SK-N-SH (cell line): Measurements from ENCODE around the gene LTF. TPM values are rescaled to one million over a fixed set of nuclear protein-coding genes. Genes with fewer than 3 reads are reported as not detected.
"Not testable (repeated sequence)": the region's sequence is repeated elsewhere in the genome, so short reads cannot be mapped to it uniquely, and the experiment has no call there.

Source experiments
- CTCF ChIA-PET: fragments of 300-600, 350-600 bp; formaldehyde crosslinking; extraction: SDS; loops from one replicate; lab custom pipeline; 2021; lab: Yijun Ruan, JAX
- POLR2A ChIA-PET: fragments of 350-600 bp; sonication (Branson Sonifier 250); formaldehyde crosslinking; extraction: SDS; loops from one replicate; lab custom pipeline; 2020; ENCODE audit warnings: antibody characterized with exemption, inconsistent platforms; lab: Yijun Ruan, JAX
- DNase-seq: peaks from one replicate; pipeline ENCODE4 v3.0.0; 2012
- H2AFZ ChIP-seq: fragments of 200-600 bp; sonication (generic); 2 replicates; pipeline ENCODE4 v1.8.1; 2016; ENCODE audit warnings: antibody characterized with exemption, mild to moderate bottlenecking, low read depth
- H3F3A ChIP-seq: fragments of 200-600 bp; sonication (generic); replicated peaks from 2 replicates; pipeline ENCODE3; 2016; ENCODE audit warnings: antibody characterized with exemption, mild to moderate bottlenecking; ENCODE audit not compliant: insufficient read depth
- H3K27ac ChIP-seq, 2 experiments: fragments of 200-500 bp in 1 of 2; fragments of 200-600 bp in 1 of 2; sonication (Bioruptor generic) in 1 of 2; sonication (generic), shearing (Covaris generic) in 1 of 2; 2 replicates each; pipeline versions ENCODE4 v1.5.1 to v1.6.1; 2014 to 2016; ENCODE audit warnings: low read depth in 2 of 2, inconsistent platforms in 1 of 2, low read length in 1 of 2, mild to moderate bottlenecking in 1 of 2, mixed read lengths in 1 of 2
- H3K27me3 ChIP-seq: fragments of 200-600 bp; sonication (generic), shearing (Covaris generic); 2 replicates; pipeline ENCODE4 v1.6.1; 2016; ENCODE audit warnings: mixed run types; ENCODE audit not compliant: insufficient read depth
- H3K36me3 ChIP-seq, 2 experiments: fragments of 200-500 bp in 1 of 2; fragments of 200-600 bp in 1 of 2; sonication (Bioruptor generic) in 1 of 2; sonication (generic) in 1 of 2; replicated peaks in 1 of 2; 2 replicates each; pipeline versions ENCODE3 to v1.5.1; 2014 to 2016; ENCODE audit warnings: low read length in 1 of 2, mild to moderate bottlenecking in 1 of 2; ENCODE audit not compliant: insufficient read depth in 2 of 2, control insufficient read depth in 1 of 2
- H3K4me1 ChIP-seq, 2 experiments: fragments of 200-500 bp in 1 of 2; fragments of 200-600 bp in 1 of 2; sonication (Bioruptor generic) in 1 of 2; sonication (generic), shearing (Covaris generic) in 1 of 2; 2 replicates each; pipeline versions ENCODE4 v1.5.1 to v1.6.1; 2014 to 2016; ENCODE audit warnings: low read depth in 1 of 2, low read length in 1 of 2, mixed run types in 1 of 2; ENCODE audit not compliant: insufficient read depth in 2 of 2, control insufficient read depth in 1 of 2
- H3K4me2 ChIP-seq: fragments of 200-600 bp; sonication (generic), shearing (Covaris generic); 2 replicates; pipeline ENCODE4 v1.6.1; 2017; ENCODE audit warnings: mixed run types
- H3K4me3 ChIP-seq, 2 experiments: fragments of 200-500 bp in 1 of 2; fragments of 200-600 bp in 1 of 2; sonication (Bioruptor generic) in 1 of 2; sonication (generic), shearing (Covaris generic) in 1 of 2; 2 replicates each; pipeline versions ENCODE4 v1.5.1 to v1.8.1; 2014 to 2016; ENCODE audit warnings: low read depth in 2 of 2, inconsistent platforms in 1 of 2, low read length in 1 of 2, mild to moderate bottlenecking in 1 of 2, mixed read lengths in 1 of 2, moderate library complexity in 1 of 2
- H3K79me2 ChIP-seq: fragments of 200-600 bp; sonication (generic); 2 replicates; pipeline ENCODE4 v1.8.1; 2017; ENCODE audit warnings: mild to moderate bottlenecking; ENCODE audit not compliant: insufficient read depth
- H3K9ac ChIP-seq: fragments of 200-600 bp; sonication (generic); 2 replicates; pipeline ENCODE4 v1.6.1; 2017; ENCODE audit warnings: mixed run types
- H3K9me2 ChIP-seq: fragments of 200-600 bp; sonication (generic); 2 replicates; pipeline ENCODE4 v1.6.1; 2017; ENCODE audit warnings: mixed run types
- H3K9me3 ChIP-seq: fragments of 200-600 bp; sonication (generic); 2 replicates; pipeline ENCODE4 v1.6.1; 2017; ENCODE audit warnings: mixed run types, mild to moderate bottlenecking, moderate library complexity
- H4K20me1 ChIP-seq: fragments of 200-600 bp; sonication (generic); 2 replicates; pipeline ENCODE4 v1.6.1; 2017; ENCODE audit warnings: mild to moderate bottlenecking, mixed run types; ENCODE audit not compliant: insufficient read depth
- CTCF ChIP-seq: fragments of 200-600 bp; sonication (generic); IDR thresholded peaks from 2 replicates; pipeline ENCODE4 v1.6.1; 2017; ENCODE audit warnings: antibody characterized with exemption, mild to moderate bottlenecking, moderate library complexity
- FOXJ3 ChIP-seq: sonication (generic); formaldehyde crosslinking; IDR thresholded peaks from 2 replicates; pipeline ENCODE4 v1.5.1; 2020; ENCODE audit warnings: mild to moderate bottlenecking, missing genetic modification reagents
- MXI1 ChIP-seq: IDR thresholded peaks from 2 replicates; pipeline ENCODE4 v1.6.1; 2012; ENCODE audit warnings: mild to moderate bottlenecking, low read depth, low read length, improper control_type of control experiment
- NRF1 ChIP-seq: IDR thresholded peaks from 2 replicates; pipeline ENCODE4 v1.6.1; 2012; ENCODE audit warnings: low read depth, mild to moderate bottlenecking, low read length
- RAD21 ChIP-seq: IDR thresholded peaks from 2 replicates; pipeline ENCODE4 v1.6.1; 2012; ENCODE audit warnings: mild to moderate bottlenecking, low read length
- SMC3 ChIP-seq: IDR thresholded peaks from 2 replicates; pipeline ENCODE4 v1.6.1; 2012; ENCODE audit warnings: low read depth, low read length, improper control_type of control experiment
- TAF1 ChIP-seq: IDR thresholded peaks from 2 replicates; pipeline ENCODE4 v1.6.1; 2012; ENCODE audit warnings: low read depth, mild to moderate bottlenecking, low read length, moderate library complexity, borderline replicate concordance
- TCF12 ChIP-seq: IDR thresholded peaks from 2 replicates; pipeline ENCODE4 v1.4.0; 2012
- WGBS: methylation state at CpG from one replicate; pipeline ENCODE4 v1.1.6; 2017; ENCODE audit warnings: low lambda C conversion rate; 5-methylcytosine and 5-hydroxymethylcytosine counted together
- polyA plus RNA-seq, 3 experiments: library from polyadenylated mRNA; depleted of rRNA; stranded (reverse); fragments of >200 nt; gene quantifications; 2 replicates each; pipeline ENCODE4 v1.2.3, GENCODE V29; 2012

The LTF gene
- polyA plus RNA-seq, 1 of the 3 experiments (the other 2 are of a cell fraction) = not detected

DNA sequence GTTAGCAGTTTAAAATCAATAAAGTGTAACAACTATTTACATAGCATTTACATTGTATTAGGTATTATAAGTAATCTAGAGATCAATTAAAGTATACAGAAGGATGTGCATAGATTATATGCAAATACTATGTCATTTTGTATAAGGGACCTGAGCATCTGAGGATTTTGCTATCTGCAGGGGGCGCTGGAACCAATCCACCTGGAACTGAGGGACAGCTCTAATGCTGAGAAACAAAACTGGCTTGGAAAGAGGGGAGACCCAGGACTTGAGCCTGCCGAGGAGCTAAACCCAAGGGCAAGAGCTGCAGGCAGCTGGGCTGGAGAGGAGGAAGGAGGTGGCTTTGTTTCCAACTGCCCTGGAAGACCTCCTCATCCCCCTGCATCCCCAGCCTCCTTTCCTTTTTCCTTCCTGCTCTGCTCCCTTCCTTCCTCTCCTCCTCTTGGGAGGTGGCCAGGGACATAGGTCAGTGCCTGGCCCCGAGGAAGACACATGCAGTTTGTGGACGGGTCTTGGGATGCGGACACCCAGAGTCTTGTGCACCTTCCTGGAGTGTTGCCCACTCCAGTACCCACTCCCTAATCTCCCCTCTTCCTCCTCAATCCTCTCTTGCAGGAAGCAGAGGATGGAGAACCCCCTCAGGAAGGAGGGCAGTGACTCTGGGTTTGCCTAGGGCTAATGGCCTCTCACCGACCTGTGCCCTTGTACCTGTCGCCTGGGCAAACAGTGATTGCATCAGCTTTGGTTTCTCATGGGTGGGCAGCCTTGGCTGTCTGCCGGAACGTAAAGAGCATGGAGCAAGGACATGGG is 32.2 kb upstream of the LTF start:
- Histone ChIP-seq H2AFZ (no peak overlapping the region), H3F3A (no peaks in the 10 kb centered on the region), H3K4me1 (no peaks in the 10 kb centered on the region; a peak in 1 of 4 replicates), H3K27ac (no peak overlapping the region), H3K4me2 (no peak overlapping the region), H3K9me3 (no peaks in the 10 kb centered on the region), H3K9me2 (no peaks in the 10 kb centered on the region), H3K4me3 (no peak overlapping the region), H3K9ac (no peak overlapping the region), H4K20me1 (no peaks in the 10 kb centered on the region), H3K27me3 (no peaks in the 10 kb centered on the region), H3K79me2 (no peaks in the 10 kb centered on the region), H3K36me3 (no peaks in the 10 kb centered on the region)
- CTCF ChIA-PET = interaction anchor here (0.6 to 8.7 kb wide), 5 partner anchors 10 to 247 kb away, joined by 3 to 108 read pairs (median 4); no protein-coding TSS in a partner anchor
- POLR2A ChIA-PET = no interaction called here
- 52% methylated on average over 9 of the region's 9 CpGs for WGBS
- DNase-seq = no peak
- TF ChIP-seq TAF1 (no peak), FOXJ3 (no peak), SMC3 (peak; percentile 37), RAD21 (peak; percentile 44), CTCF (peak; percentile 45)

DNA sequence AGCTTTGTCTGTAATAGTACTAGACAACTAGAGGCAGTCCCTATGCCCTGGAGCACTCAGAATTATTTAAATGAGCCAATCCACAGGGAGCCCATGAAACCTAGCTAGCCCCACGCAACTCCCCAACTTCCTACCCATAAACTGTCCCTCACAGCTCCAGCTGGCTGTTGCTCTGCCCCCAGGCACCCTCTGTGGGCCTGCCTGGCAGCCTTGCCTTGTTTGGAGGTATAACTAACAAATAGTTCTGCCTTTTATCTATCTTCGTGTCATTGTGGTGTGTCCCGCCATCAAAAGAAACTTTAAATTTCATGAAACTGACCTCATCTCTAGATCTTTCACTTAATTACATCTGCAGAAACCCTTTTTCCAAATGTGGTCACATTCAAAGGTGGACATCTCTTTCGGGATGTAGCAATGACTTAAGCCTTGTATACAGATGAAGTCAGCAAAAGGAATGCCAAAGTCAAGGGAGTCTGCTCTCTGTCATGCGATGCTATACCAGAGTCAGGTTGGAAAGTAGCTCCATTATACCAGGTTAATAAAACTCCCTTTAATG is 31.3 kb upstream of the LTF start:
- H3K27me3 ChIP-seq = no peaks in the 10 kb centered on the region
- no peak for TF ChIP-seq MXI1
- no peak for TF ChIP-seq NRF1
- peak; percentile 40; the same call in 1 of the 2 replicates for TF ChIP-seq TCF12
- ChIA-PET POLR2A (no interaction called here), CTCF (interaction anchor here (0.7 to 8.7 kb wide), 4 partner anchors 9 to 63 kb away, joined by 3 to 108 read pairs (median 8); no protein-coding TSS in a partner anchor)
- no peaks in the 10 kb centered on the region for H3K9me2 ChIP-seq
- no peak overlapping the region for H3K9ac ChIP-seq
- WGBS = 72% methylated on average over 5 of the region's 5 CpGs
- DNase-seq = no peak
- H4K20me1 ChIP-seq = no peaks in the 10 kb centered on the region
- no peak overlapping the region for H3K4me2 ChIP-seq
- no peaks in the 10 kb centered on the region for H3F3A ChIP-seq
- no peaks in the 10 kb centered on the region for H3K9me3 ChIP-seq
- no peaks in the 10 kb centered on the region for H3K79me2 ChIP-seq
- no peak overlapping the region for H2AFZ ChIP-seq
- no peaks in the 10 kb centered on the region for H3K36me3 ChIP-seq
- no peak overlapping the region for H3K27ac ChIP-seq
- H3K4me3 ChIP-seq = no peak overlapping the region
- H3K4me1 ChIP-seq = no peaks in the 10 kb centered on the region; a peak in 1 of 4 replicates

- H3K9me2 ChIP-seq, DNase-seq, H3F3A ChIP-seq, H3K27ac ChIP-seq, H3K27me3 ChIP-seq, H3K9ac ChIP-seq, CTCF ChIA-PET, H3K9me3 ChIP-seq, H2AFZ ChIP-seq, H3K79me2 ChIP-seq, POLR2A ChIA-PET, H4K20me1 ChIP-seq, H3K4me3 ChIP-seq, H3K4me1 ChIP-seq, H3K4me2 ChIP-seq, H3K36me3 ChIP-seq: not testable (repeated sequence)
- 74% methylated on average over 22 of the region's 33 CpGs for WGBS
These were observed 29.8 kb upstream of the LTF start for GRCh38 chr3:46494491-46494890.
